HG03342 (cell line): Measurements from ENCODE around the gene EPB41L1.
"Not testable (repeated sequence)": the region's sequence is repeated elsewhere in the genome, so short reads cannot be mapped to it uniquely, and the experiment has no call there.

Experiments used
- ATAC-seq: cut with Tn5 transposase; IDR thresholded peaks from one replicate; pipeline ENCODE4 v1.9.1; 2021; ENCODE audit warnings: mild to moderate bottlenecking, moderate library complexity; ENCODE audit not compliant: unreplicated experiment

Gene EPB41L1

DNA sequence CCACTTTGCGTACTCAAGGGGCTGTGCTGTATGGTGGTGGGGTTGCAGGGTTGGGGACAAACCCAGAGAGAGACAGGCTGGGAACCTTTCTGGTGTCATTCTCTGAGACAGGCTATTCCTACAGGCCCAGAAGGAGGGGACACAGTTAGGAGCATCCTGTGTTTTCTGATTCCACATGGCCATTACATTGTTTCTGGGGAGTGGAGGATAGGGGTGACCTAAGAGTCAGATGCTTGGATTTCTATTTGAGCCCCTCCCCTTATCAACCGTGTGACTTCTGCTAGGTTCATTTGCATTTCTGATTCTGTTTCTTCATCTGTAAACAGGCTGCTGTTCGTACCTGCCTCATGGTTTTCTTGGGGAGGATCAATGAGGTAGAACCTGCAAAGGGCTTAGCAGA, 29.4 kb upstream of the EPB41L1 start:
- ATAC-seq: no peak

DNA sequence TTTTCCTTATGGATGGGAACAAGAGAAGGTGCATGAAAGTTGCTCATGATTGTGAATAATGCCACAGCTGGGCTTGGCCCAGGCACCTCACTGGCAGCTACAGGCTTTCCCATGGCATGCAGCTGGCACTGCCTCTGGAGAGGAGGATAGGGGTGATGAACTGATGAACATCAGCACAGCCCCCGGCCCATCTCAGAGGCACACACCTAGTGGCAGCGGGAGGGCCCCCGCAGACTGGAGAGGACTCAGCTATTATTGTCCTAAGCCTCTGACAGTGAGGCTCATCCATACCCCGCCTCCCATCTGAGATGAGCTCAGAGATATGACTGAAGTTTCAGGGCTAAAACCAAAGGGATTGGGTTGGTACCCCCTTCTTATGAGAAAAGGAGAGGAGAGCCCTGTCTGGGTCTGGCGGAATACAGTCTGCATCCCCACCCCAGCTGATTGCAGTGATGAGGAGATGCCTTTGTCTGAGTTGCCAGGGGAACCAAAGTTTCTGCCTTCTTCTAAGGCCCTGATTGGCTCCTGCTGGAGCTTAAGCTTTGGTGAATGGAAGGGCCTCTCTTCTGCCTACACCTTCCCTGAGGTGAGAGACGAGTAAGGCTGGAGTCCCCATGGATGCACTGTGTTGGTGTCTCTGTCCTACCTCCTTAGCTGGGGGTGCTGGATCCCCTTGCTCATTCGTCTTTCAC, 27.6 kb upstream of the EPB41L1 start:
- no peak for ATAC-seq

DNA sequence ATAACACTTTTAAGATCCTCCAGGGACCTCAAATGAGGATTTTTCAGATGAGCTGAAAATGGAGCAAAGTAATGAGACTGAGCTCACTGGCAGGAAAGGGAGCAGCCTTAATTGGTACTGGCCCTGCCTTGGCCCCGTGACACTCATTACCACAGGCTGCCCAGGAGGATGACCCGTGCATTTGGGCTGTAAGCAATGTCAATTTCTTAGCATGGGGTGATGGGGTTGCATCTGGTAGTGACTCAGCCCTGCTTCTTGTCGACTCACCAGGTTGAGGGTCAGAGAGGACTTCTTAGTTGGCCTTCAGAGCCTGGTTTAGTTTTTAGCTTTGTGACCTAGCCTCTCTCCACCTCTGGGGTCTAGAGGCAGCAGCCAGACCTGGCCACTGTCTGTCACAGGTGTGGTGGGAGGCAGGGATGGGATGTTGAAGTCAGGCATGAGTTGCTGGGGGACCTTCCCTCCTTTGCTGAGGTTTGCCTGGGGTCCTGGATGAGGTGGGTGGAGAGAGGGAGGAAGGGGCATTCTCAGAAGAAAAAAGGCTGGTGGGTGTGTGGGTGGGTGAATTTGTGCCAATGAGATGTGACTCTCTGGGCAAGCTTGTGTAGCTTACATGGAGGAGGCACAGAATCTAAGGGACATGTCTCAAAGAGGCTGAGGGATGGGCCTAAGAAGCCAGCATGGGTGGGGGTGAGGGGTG, 25.9 kb upstream of the EPB41L1 start:
- ATAC-seq: no peak

DNA sequence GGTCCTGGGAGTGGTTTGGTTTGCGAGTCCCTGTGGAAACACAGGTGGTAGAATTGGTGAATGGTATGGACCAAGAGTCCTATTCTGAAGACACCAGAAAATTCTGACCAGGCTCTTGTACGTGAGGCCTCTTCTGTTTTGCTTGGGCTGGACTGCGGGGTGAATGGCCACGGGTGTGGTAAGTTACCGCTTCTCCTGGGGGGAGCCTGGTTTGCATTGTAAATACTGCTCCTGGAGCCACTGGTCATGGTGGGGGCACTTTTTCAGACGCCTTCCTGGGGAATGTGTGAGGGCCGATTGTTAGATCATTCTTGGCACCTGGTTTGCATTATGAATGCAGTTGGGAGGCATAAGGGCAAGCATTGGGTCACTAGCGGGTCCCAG, 25.4 kb upstream of the EPB41L1 start:
- ATAC-seq: no peak

DNA sequence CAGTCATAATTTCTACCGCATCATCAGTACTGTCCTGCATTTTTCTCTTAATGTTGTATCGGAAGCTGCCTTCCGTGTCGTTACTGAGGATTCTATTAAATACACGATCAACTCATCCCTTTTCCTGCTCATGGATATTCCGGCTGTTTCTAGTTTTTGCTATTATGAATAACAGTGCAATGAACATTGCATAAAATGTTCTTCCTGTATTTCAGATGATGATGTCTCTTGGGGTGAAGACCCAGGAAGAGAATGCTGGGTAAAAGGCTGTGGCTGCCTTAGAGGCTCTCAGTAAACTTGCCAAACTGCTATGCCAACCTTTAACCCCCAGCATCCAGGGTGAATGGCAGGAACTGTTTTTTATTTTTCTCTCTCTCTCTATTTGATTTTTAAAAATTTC, 24.1 kb upstream of the EPB41L1 start:
- no peak for ATAC-seq

DNA sequence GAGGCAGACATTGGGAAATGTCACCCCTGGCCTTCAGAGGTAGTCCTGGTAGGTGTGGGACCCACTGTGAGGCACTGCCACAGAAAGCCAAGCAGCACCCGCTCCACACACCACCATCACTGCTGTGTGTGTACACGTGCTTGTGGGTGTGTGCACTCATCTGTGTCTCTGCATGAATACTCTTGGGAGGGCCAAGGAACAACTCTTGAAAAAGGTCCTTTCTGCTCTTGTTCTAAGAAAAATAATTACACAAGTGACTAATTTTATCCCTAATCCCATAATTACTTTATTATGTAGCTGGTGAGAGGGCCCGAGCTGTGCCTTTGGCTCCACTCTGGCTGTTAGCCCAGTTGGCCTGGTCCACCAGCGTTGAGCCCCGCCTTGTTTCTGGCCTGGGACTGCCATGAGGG, 21.7 kb upstream of the EPB41L1 start:
- no peak for ATAC-seq

DNA sequence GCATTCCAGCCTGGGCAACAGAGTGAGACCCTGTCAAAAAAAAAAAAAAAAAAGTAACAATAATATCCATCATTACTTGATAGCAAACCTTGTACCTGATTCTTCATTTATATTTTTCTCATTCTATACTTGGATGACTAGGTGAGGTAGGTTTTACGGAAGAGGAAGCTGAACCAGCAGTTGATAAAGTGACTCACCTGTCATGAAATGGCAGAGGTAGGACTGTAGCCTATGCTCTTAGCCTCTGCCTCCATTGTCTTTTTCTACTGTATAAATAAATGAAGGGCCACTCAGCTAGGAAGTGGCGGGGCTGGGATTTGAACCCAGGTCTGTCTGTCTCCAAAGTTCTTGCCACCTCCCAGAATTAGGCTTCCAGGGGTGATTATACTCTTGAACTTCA, 20.7 kb upstream of the EPB41L1 start:
- ATAC-seq: no peak

DNA sequence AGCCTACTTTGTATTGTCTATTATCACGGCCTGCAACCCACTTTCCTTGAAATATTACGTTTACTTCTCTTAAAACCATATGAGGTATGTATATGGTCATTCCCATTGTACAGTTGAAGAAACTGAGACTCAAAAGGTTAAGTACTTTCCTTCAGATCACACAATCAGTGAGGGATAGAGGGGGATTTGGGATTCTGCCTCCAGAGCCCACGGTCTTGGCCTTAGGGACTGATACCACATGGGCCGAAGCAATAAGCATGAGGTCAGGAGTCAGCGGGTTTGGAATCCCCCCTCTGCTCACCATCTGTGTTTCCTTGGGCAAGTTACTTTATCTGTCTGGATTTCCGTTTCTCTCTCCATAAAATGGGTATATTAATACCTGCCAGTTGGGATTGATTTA, 19.4 kb upstream of the EPB41L1 start:
- ATAC-seq: no peak

DNA sequence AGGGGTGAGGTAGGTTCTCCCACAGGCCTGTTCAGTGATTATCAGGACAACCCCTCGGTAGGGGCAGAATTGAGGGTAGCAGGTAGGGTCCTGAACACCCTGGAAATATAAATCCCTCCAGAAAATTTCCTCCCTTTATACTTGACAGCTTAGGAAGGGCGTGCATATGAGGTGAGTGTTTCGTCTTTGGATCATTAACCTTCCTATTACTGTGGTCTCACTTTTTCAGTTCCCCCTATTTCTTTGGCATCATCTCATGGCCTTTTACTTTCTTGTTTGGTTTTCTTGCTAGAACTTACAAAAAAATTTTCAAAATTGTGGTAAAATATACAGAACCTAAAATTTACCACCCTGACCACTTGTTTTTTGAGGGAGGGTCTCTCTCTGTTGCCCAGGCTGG, 18.7 kb upstream of the EPB41L1 start:
- no peak for ATAC-seq

DNA sequence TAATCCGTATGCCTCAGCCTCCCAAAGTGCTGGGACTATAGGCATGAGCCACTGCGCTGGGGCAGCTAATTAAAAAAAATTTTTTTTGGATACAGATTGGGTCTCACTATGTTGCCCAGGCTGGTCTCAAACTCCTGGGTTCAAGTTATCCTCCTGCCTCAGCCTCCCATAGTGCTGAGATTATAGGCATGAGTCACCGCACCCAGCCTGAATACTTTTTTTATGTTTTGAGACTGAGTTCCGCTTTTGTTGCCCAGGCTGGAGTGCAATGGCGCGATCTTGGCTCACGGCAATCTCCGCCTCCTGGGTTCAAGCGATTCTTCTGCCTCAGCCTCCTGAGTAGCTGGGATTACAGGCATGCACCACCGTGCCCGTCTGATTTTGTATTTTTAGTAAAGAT, 17.2 kb upstream of the EPB41L1 start:
- ATAC-seq: not testable (repeated sequence)

DNA sequence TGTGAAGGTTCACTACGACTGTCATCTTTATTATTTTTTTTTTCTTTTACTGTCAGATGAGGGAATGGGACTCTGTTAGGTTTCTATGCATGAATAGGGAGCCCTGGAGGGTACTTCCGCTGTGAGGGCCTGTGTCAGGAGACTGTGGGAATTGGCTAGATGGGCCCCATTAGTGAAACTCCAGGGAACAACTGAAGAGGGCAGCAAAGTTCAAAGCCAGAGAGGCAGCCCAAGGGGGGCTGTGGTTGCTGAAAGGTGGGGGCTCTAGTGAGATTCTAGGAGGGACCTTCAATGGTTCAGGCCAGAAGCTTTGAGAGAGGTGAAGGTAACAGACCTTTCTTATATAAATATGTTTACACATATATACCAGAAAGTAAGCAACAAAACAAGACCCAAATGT, 13.2 kb upstream of the EPB41L1 start:
- no peak for ATAC-seq

DNA sequence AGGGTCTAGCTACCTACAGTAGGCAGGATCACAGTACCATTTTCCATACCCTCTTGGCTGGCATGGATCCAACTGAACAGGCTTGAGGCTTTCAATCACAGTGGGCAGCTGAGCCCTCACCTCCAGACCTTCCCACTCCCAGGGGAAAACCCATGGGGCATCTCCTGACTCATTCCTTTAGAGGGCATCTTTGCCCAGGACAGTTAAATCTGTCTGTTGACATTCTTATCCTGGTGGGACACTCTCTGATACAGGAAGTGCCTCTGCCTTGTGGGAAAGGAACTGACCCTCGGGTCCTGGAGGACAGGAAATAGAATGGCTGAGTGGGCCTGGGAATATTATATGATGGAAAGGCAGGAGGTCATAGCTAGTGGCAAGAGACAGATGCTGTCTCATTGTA, 10.2 kb upstream of the EPB41L1 start:
- no peak for ATAC-seq

DNA sequence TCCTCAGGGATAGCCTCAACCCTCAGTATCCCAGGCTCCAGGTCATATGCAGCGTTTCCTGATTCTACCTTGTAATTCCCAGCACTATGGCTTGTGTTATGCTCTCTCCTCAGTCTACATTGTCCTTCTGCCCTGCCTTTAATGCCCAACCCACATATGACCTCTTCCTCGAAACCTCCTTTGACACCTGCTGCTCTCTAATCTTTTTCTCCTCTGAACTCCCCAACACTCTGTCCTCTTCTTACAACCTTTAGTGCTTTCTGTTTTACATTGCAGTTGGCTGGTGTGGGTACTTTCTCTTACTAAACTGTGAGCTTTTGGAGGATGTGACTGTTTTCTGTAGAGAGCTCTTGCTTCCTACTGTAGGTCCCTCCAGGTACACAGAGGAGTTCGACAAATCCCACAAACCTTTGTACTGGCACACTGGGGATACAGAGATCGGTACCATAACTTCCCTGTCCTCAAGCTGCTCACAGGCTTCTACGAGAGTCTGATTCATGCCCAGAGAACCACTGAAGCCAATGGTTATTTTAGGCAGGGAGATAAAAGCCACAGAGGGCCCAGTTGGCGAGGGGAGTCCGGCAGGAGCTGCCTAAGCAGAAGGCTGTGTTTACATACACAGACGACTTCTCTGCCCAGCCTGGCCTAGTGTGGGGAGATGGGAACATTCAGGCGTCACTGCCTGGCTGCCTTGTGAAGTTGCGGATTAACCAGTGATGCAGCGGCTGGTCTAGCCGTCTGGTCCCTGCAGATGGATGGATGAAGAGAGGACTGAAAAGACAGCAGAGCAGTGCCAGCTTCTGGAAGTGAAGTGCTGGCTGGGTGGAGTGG, 8.4 kb upstream of the EPB41L1 start:
- ATAC-seq: no peak

DNA sequence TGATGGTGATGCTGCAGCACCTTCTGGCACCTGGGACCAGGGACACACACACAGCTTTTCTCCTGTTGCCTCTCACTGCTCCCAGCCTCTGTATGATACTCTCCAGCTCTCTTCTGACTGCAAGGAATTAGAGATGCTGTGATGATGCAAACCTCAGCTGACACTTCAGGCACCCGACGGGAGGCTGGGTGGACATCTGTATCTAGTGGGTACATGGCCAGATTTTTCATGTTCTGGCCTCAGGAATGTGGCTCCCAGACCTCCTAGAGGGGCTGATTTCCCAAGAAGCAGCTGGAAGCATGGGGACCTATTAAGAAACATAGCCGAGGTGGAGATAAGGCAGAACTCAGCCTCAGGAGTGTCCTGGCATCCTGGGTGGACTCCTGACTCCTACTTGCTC, 6.8 kb upstream of the EPB41L1 start:
- ATAC-seq: no peak

DNA sequence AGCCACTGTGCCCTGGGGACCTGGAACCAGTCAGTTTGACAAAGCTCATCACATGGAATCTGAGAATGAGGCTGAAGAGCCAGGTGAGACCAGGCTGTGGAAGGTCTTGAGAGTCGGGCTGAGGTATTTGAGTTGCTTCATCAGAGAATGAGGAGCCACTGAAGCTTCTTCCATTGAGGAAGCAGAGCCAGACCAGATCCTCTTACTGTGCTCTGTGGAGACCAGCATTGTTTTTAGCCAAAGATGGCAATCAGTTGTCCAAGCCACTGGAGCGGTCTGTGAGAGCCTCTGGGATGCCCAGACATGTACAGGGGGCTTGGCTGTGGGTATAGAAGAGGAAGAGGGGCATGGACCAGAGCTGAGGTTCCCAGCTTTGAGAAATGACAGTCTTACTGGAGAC, 6.1 kb upstream of the EPB41L1 start:
- ATAC-seq: no peak

DNA sequence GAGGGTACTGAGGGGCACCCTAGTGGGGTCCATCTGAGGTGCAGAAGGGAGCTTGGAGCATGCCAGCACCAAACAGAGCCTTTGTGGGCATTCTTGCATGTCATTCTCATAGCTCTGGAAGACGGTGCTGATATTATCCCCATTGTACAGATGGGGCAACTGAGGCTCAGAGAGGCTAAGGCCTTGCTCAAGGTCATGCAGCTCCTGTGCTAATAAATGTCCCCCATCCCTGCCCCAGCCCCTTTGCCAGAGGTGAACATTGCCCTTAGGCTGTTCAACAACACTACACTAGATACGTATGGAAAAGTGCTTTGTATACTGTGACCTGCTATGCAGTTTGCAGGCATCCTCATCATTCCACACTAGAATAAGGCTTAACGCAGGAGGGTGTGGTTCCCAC, 5.5 kb upstream of the EPB41L1 start:
- ATAC-seq: no peak

DNA sequence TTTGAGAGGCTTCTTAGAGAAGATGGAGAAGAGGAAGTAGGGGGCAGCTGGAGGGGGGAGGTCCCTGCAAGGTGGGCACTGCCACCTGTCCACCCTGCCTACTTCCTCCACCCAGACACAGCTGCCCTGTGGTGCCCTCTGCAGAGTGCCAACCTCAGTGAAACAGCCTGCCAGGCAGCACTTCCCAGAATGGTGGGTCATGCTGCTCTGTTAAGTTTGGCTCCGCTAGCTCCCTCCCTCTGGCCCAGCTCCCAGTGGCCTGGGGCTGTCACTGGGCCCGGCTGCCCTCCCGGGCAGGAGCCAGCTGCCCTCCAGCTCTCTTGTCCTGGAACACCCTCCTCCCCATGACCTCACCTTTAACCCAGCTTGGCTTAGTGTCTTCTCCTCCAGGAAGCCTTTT, 5.1 kb upstream of the EPB41L1 start:
- ATAC-seq: no peak

DNA sequence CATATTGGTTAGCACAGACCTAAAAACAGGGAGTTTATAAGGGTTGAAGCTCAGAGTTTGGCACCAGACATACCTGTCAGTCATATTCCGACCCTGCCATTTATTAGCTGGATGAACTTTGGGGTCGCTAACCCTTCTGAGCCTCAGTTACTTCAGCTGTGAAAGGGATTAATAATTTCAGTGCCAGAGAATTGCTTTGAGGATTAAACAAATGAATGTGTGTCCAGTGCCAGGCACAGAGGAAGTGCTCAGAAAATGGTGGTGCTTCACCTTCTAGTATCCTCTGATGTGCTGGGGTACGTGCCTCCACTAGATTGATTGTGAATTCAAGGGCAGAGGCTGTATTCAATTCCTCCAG, 4.1 kb upstream of the EPB41L1 start:
- no peak for ATAC-seq

DNA sequence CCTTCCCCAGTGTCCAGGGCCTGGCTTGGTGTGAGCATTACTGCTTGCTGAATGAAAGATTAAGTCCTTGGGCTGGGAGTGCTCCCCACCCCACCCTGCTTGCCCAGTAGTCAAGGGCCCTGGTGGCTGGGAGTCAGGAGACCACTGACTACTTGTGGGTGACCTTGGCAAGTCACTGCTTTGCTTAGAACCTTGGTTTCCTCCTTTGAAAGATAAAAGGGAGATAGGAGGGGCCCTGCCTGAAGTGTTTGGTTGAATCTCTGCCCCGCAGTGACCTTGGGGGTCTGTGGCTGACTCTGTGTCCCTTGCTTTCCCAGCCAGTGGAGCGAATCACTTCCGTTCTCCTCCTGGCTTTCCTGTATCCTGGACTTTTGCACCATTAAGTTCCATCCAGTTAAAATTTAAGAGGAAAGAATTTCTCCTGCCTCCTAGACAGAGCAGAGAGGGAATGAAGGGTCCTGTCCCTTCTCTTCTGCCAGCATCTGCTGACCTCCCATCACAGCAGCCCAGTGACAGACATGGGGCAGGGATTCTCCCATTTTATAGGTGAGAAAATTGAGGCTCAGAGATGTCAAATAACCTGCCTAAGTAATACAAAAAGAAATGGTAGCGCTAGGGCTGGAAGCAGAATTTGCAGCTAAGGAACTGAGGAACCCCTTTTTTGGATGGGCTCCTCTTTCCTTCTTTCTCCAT, 3.5 kb upstream of the EPB41L1 start:
- no peak for ATAC-seq

DNA sequence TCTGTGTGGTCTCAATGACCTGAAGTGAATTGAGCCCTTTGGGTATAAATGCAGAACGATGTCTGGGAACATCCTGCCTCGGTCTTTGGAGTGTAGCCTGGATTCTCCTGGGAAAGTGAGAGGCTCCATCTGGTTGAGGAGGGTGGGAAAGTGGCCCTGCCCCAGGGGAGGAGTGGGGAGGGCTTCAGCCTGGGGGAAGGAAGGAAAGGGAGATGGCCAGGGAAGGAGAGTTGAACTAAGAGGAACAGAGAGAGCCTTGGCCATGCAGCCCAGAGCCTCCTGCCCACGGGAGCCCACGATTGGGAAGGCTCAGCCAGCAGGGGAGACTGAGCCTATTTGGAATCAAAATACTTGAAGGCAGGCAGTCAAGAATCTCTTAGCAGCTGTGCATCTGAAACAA, 2.3 kb upstream of the EPB41L1 start:
- ATAC-seq: no peak

DNA sequence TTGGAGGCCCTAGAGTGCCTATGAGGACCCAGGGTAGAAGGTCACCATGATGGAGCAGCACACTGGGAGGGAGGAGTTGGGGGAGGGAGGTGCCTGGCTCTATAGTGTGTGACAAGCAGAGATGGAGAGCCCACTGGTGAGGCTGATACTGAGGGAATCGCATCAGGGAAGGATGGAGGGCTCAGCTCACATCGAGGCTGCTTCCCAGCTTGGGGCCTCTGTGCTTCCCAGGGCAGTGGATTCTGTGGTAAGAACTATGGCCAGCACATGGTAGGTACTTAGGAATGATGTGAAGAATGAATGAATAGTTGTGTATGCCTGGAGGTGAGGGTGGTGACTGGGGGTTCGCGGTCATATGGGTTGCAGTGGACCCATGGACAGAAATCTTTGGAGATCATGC, 1.3 kb upstream of the EPB41L1 start:
- no peak for ATAC-seq
